ENCODE data around the gene PIMREG.

The PIMREG gene

DNA sequence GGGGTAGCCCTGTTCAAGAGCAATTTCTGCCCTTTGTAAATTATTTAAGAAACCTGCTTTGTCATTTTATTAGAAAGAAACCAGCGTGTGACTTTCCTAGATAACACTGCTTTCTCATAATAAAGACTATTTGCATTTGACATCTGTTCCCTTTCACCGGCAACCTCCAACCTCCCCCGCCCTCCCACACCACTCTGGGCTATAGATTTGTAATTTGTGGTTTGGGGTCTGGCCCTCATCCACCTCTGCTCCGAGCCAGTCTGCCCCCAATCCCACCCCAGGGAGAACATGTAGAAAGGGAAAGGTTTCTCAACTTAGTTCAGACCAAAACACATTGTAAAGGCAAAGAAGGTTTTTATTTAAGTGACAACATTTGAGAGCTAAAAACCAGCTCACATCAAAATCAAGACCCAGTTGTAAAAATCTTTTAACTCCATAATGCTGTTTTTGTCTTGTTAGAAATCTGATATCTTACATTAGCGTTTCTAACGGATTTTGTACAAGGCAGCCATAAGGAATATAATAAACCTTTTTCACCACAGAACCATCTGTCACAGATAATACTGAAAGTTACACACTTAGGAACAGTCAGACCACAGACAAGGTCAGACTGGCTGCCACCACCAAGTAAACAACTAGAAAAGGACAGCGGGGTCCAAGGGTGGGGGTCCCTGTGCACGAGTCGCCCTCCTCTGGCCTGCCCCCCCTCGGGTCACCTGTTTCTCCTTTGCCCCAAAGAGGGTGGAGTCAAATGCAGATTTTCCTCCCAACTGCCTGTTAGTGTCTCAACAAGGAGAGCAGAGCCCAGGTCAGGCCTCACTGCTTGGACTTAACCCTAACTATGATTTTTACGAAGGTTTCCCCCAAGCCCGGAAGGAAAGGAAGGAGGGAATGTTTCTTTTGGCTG lies 6.9 kb downstream of the PIMREG start:
- Histone ChIP-seq H3K9me3 (ENCODE audit: insufficient read depth, low read length) (no peaks in the 10 kb centered on the region), H3K9me2 (replicated peaks; ENCODE audit: insufficient read depth, low read length) (no peaks in the 10 kb centered on the region), H3K4me2 (ENCODE audit: low read depth, low read length, poor library complexity, severe bottlenecking) (no peak overlapping the region), H3K27ac (ENCODE audit: low read depth, low read length) (no peak overlapping the region), H3K79me2 (ENCODE audit: insufficient read depth, low read length) (no peaks in the 10 kb centered on the region), H3K4me3 (ENCODE audit: insufficient read depth, low read length, poor library complexity, severe bottlenecking) (no peak overlapping the region), H3F3A (ENCODE audit: insufficient read depth) (no peaks in the 10 kb centered on the region), H2AFZ (ENCODE audit: low read depth, low read length, severe bottlenecking) (no peak overlapping the region), H3K27me3 (ENCODE audit: low read length) (no peaks in the 10 kb centered on the region; the same call in 1 of the 2 replicates), H4K20me1 (ENCODE audit: low read depth, low read length) (no peaks in the 10 kb centered on the region), H3K36me3 (ENCODE audit: low read length) (no peaks in the 10 kb centered on the region), H3K9ac (ENCODE audit: low read length) (no peak overlapping the region)
- TF ChIP-seq, protein P1, sequence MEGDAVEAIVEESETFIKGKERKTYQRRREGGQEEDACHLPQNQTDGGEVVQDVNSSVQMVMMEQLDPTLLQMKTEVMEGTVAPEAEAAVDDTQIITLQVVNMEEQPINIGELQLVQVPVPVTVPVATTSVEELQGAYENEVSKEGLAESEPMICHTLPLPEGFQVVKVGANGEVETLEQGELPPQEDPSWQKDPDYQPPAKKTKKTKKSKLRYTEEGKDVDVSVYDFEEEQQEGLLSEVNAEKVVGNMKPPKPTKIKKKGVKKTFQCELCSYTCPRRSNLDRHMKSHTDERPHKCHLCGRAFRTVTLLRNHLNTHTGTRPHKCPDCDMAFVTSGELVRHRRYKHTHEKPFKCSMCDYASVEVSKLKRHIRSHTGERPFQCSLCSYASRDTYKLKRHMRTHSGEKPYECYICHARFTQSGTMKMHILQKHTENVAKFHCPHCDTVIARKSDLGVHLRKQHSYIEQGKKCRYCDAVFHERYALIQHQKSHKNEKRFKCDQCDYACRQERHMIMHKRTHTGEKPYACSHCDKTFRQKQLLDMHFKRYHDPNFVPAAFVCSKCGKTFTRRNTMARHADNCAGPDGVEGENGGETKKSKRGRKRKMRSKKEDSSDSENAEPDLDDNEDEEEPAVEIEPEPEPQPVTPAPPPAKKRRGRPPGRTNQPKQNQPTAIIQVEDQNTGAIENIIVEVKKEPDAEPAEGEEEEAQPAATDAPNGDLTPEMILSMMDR (IDR thresholded peaks at IDR 0.05; ENCODE audit: insufficient read depth, low read length, poor library complexity, severe bottlenecking), result no peak
- no peak for TF ChIP-seq EZH2phosphoT487 (conservative IDR thresholded peaks at IDR 0.05; ENCODE audit: low read length)

DNA sequence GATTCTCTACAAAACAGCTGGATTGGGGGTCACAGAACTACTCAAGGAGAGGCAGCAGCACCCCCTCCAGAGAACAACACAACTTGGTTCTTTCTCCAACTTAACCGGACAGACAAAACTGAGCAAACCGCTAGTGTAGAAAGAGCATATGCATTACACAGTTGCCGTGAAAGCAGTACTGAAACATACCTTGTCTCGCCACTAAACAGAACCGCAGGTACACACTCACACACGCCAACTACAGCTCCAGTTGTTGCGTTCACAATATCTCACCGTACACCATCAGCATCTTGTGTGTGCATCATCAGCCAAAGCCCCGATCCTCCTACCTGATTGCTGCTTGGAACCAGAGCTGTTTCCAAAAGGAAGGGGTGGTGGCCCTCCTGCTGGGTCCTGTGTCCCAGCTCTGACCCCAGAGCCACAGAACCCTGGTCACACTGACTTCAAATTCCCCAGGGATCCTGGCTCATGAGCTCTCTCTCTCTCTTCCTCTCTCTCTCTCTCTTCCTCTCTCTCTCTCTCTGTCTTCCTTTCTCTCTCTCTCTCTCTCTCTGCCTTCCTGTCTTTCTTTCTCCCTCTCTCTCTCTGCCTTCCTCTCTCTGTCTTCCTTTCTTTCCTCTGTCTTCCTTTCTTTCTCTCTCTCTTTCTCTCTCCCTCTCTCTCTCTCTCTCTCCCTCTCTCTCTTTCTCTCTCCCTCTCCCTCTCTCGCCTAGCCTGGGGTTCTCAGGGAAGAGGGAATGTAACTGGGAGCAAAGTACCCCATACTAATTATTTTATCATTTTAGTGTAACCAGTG lies 8.4 kb downstream of the PIMREG start:
- Histone ChIP-seq H3K27ac (ENCODE audit: low read depth, low read length) (no peak overlapping the region), H3K9ac (ENCODE audit: low read length) (no peak overlapping the region), H4K20me1 (ENCODE audit: low read depth, low read length) (no peaks in the 10 kb centered on the region), H3K27me3 (ENCODE audit: low read length) (no peaks in the 10 kb centered on the region; the same call in 1 of the 2 replicates), H3K4me2 (ENCODE audit: low read depth, low read length, poor library complexity, severe bottlenecking) (no peak overlapping the region), H2AFZ (ENCODE audit: low read depth, low read length, severe bottlenecking) (no peak overlapping the region), H3K36me3 (ENCODE audit: low read length) (no peaks in the 10 kb centered on the region), H3K9me3 (ENCODE audit: insufficient read depth, low read length) (no peaks in the 10 kb centered on the region), H3K79me2 (ENCODE audit: insufficient read depth, low read length) (no peaks in the 10 kb centered on the region), H3K4me3 (ENCODE audit: insufficient read depth, low read length, poor library complexity, severe bottlenecking) (no peak overlapping the region), H3F3A (ENCODE audit: insufficient read depth) (no peaks in the 10 kb centered on the region), H3K9me2 (replicated peaks; ENCODE audit: insufficient read depth, low read length) (no peaks in the 10 kb centered on the region)
- TF ChIP-seq EZH2phosphoT487 (conservative IDR thresholded peaks at IDR 0.05; ENCODE audit: low read length), result no peak
- TF ChIP-seq, protein P1 (IDR thresholded peaks at IDR 0.05; ENCODE audit: insufficient read depth, low read length, poor library complexity, severe bottlenecking), result no peak

DNA sequence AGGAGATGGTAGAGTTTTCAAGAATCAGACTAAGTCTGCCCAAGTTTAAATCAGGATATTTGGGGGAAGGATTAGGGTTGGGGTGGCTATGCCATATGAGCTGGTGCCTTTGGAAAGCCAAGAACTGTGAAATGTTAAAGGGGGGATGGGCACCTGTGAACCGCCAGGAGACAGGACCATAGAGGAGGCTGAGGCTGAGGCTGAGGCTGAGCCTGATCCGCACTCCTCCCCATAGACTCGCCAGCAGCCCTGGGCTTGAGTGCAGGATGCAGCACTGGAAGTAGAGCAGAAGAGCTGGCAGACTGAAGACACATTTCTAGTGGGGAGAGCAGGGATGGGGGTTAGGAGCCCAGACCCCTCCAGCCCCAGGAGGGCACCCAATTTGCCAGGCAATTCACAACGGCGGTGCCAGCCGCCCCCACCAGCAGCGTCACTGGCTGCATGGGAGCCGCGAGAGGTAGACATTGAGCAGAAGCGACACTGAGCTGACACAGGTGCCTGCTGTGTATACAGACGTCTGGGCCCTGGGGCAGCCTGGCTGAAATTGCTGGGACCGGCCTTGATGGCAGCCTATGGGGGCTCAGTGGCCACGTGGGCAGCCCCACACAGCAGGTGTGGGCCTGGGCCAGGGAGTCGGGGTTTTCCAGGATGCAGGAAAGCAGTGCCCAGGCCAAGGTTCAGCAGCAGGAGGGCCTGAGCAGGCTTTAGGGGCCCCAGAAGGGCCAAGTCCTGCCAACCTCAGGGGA lies 9.2 kb downstream of the PIMREG start:
- Histone ChIP-seq H4K20me1 (ENCODE audit: low read depth, low read length) (no peaks in the 10 kb centered on the region), H3K36me3 (ENCODE audit: low read length) (no peaks in the 10 kb centered on the region), H3K27ac (ENCODE audit: low read depth, low read length) (no peak overlapping the region), H3K9me2 (replicated peaks; ENCODE audit: insufficient read depth, low read length) (no peaks in the 10 kb centered on the region), H3F3A (ENCODE audit: insufficient read depth) (no peaks in the 10 kb centered on the region), H3K4me2 (ENCODE audit: low read depth, low read length, poor library complexity, severe bottlenecking) (no peak overlapping the region), H3K27me3 (ENCODE audit: low read length) (no peaks in the 10 kb centered on the region; the same call in 1 of the 2 replicates), H3K4me3 (ENCODE audit: insufficient read depth, low read length, poor library complexity, severe bottlenecking) (no peak overlapping the region), H3K9me3 (ENCODE audit: insufficient read depth, low read length) (no peaks in the 10 kb centered on the region), H3K79me2 (ENCODE audit: insufficient read depth, low read length) (no peaks in the 10 kb centered on the region), H3K9ac (ENCODE audit: low read length) (no peak overlapping the region), H2AFZ (ENCODE audit: low read depth, low read length, severe bottlenecking) (no peak overlapping the region)
- no peak for TF ChIP-seq EZH2phosphoT487 (conservative IDR thresholded peaks at IDR 0.05; ENCODE audit: low read length)
- TF ChIP-seq, protein P1 (IDR thresholded peaks at IDR 0.05; ENCODE audit: insufficient read depth, low read length, poor library complexity, severe bottlenecking), result no peak

Measured in SU-DHL-6 (cell line).